Lower leg skin (tissue), 3 donors: ENCODE results near the gene UBE2G2.

Experiments
- CTCF ChIP-seq, 3 donors: fragments of 450-650 bp; IDR thresholded peaks; one replicate each; pipeline ENCODE4 v1.5.1; 2016; ENCODE audit warnings: antibody characterized with exemption in 3 of 3, mild to moderate bottlenecking in 3 of 3, moderate library complexity in 2 of 3
- POLR2A ChIP-seq, 2 donors: fragments of 450-650 bp; IDR thresholded peaks; one replicate each; pipeline ENCODE4 v1.6.1; 2016 to 2017; ENCODE audit warnings: antibody characterized with exemption in 2 of 2, mild to moderate bottlenecking in 1 of 2, moderate library complexity in 1 of 2

- TF ChIP-seq CTCF (IDR thresholded peaks at IDR 0.05) (no peak), POLR2A (IDR thresholded peaks at IDR 0.05) (no peak)
Measured at GRCh38 chr21:44823179-44823660, 21.6 kb upstream of the UBE2G2 start.
